ENCODE results near the gene TBC1D22A. TPM values are rescaled to one million over a fixed set of nuclear protein-coding genes. Genes with fewer than 3 reads are reported as not detected.

Gene TBC1D22A
- total and polyA plus RNA-seq, 2 experiments from 2014 or later = 9.6 to 13.3 TPM

GRCh38 chr22:47075568-47075967, 313.1 kb downstream of the TBC1D22A start:
- Histone ChIP-seq H3K4me3 (no peak overlapping the region), H3K27me3 (ENCODE audit: insufficient read depth) (no peaks in the 10 kb centered on the region), H3K36me3 (ENCODE audit: insufficient read depth) (no peaks in the 10 kb centered on the region), H3K4me2 (no peak overlapping the region), H3K27ac (ENCODE audit: low read depth) (no peak overlapping the region), H3K4me1 (ENCODE audit: insufficient read depth) (no peaks in the 10 kb centered on the region), H4K20me1 (replicated peaks; ENCODE audit: insufficient read depth) (no peaks in the 10 kb centered on the region), H3K9me2 (ENCODE audit: insufficient read depth) (no peaks in the 10 kb centered on the region), H2AFZ (no peak overlapping the region), H3K79me2 (replicated peaks; ENCODE audit: insufficient read depth) (no peaks in the 10 kb centered on the region; the same call in 1 of the 2 replicates), H3F3A (replicated peaks; ENCODE audit: low read depth) (no peaks in the 10 kb centered on the region)
- TF ChIP-seq POLR2AphosphoS5 (IDR thresholded peaks at IDR 0.05; ENCODE audit: low read depth) (no peak), JUNB (IDR thresholded peaks at IDR 0.05; ENCODE audit: unreplicated experiment) (no peak), CTCF (conservative IDR thresholded peaks at IDR 0.05; ENCODE audit: low read depth in 2 of 2) (no peak), EZH2 (IDR thresholded peaks at IDR 0.05; ENCODE audit: low read depth, unreplicated experiment) (no peak), ZNF331 (CRISPR knock-in tag; IDR thresholded peaks at IDR 0.05; ENCODE audit: low read depth) (no peak), NANOG (IDR thresholded peaks at IDR 0.05; ENCODE audit: borderline replicate concordance) (no peak), EZH2phosphoT487 (IDR thresholded peaks at IDR 0.05; ENCODE audit: unreplicated experiment) (no peak), CREB1 (CRISPR knock-in tag; IDR thresholded peaks at IDR 0.05; ENCODE audit: low read depth) (no peak), STAT1 (IDR thresholded peaks at IDR 0.05; ENCODE audit: unreplicated experiment) (no peak), ZNF114 (CRISPR knock-in tag; IDR thresholded peaks at IDR 0.05) (no peak), REST (IDR thresholded peaks at IDR 0.05; ENCODE audit: unreplicated experiment) (no peak)
- no peaks in the 10 kb centered on the region for H3K4me1 Mint-ChIP-seq
- DNase-seq (ENCODE audit: low spot score) = no peak
- peaks cover 11% of the 10 kb centered on the region for H3K36me3 Mint-ChIP-seq (ENCODE audit: low read depth)
- no peak overlapping the region for H3K27ac Mint-ChIP-seq
- no peak overlapping the region for H3K4me3 Mint-ChIP-seq
- no peak for ATAC-seq
- H3K9me3 Mint-ChIP-seq = peaks cover 25% of the 10 kb centered on the region
- peaks cover 8% of the 10 kb centered on the region for H3K27me3 Mint-ChIP-seq (ENCODE audit: insufficient read depth, low read depth, poor library complexity)

GRCh38 chr22:47076758-47077157, 314.3 kb downstream of the TBC1D22A start:
- H3K27ac ChIP-seq (ENCODE audit: low read depth) = no peak overlapping the region
- H3K27ac Mint-ChIP-seq = no peak overlapping the region
- no peaks in the 10 kb centered on the region for H3K9me2 ChIP-seq (ENCODE audit: insufficient read depth)
- H3K4me1 Mint-ChIP-seq = no peaks in the 10 kb centered on the region
- no peak overlapping the region for H2AFZ ChIP-seq
- H3K4me3 Mint-ChIP-seq = no peak overlapping the region
- no peak overlapping the region for H3K4me3 ChIP-seq
- no peaks in the 10 kb centered on the region; the same call in 1 of the 2 replicates for H3K79me2 ChIP-seq (replicated peaks; ENCODE audit: insufficient read depth)
- H3K9me3 Mint-ChIP-seq = peaks cover 30% of the 10 kb centered on the region
- H3K27me3 Mint-ChIP-seq (ENCODE audit: insufficient read depth, low read depth, poor library complexity) = peaks cover 8% of the 10 kb centered on the region
- ATAC-seq (no peak), DNase-seq (ENCODE audit: low spot score) (no peak)
- no peaks in the 10 kb centered on the region for H3K27me3 ChIP-seq (ENCODE audit: insufficient read depth)
- H4K20me1 ChIP-seq (replicated peaks; ENCODE audit: insufficient read depth) = no peaks in the 10 kb centered on the region
- H3K4me2 ChIP-seq = no peak overlapping the region
- peaks cover 12% of the 10 kb centered on the region for H3K36me3 Mint-ChIP-seq (ENCODE audit: low read depth)
- H3K36me3 ChIP-seq (ENCODE audit: insufficient read depth) = no peaks in the 10 kb centered on the region
- H3F3A ChIP-seq (replicated peaks; ENCODE audit: low read depth) = no peaks in the 10 kb centered on the region
- H3K4me1 ChIP-seq (ENCODE audit: insufficient read depth) = no peaks in the 10 kb centered on the region
- no peak for TF ChIP-seq CREB1 (CRISPR knock-in tag; IDR thresholded peaks at IDR 0.05; ENCODE audit: low read depth)
- TF ChIP-seq POLR2AphosphoS5 (IDR thresholded peaks at IDR 0.05; ENCODE audit: low read depth) = no peak
- no peak for TF ChIP-seq REST (IDR thresholded peaks at IDR 0.05; ENCODE audit: unreplicated experiment)
